CD4-positive, alpha-beta T cell (primary cell): Measurements from ENCODE around the gene USP6NL. TPM values are rescaled to one million over a fixed set of nuclear protein-coding genes. Genes with fewer than 3 reads are reported as not detected.
A peak's percentile ranks its signal among the peaks of the same experiment; 100 is the strongest.

Experiments used
- ATAC-seq: fragments of 200-7000 bp; cut with Tn5 transposase; one replicate; pipeline ENCODE4 v1.10.0; 2022; ENCODE audit warnings: mild to moderate bottlenecking; ENCODE audit not compliant: poor library complexity
- CTCF ChIA-PET: fragments of 350-600 bp; sonication (Branson Sonifier 250); formaldehyde crosslinking; loops from one replicate; lab custom pipeline; 2021; ENCODE audit warnings: antibody characterized with exemption, inconsistent platforms; lab: Charles Lee
- POLR2A ChIA-PET: fragments of 350-600 bp; sonication (Branson Sonifier 250); formaldehyde crosslinking; loops from one replicate; lab custom pipeline; 2021; ENCODE audit warnings: antibody characterized with exemption, inconsistent platforms; lab: Charles Lee
- DNase-seq, 14 experiments: peaks; one replicate each; pipeline ENCODE4 v3.0.0-alpha.2; 2013 to 2020; ENCODE audit warnings: mixed read lengths in 2 of 14
- H3K27ac ChIP-seq, 2 donors: one replicate each; pipeline versions ENCODE4 v1.5.1 to v1.7.0; 2013; ENCODE audit warnings: low read length in 2 of 2, low read depth in 1 of 2, mild to moderate bottlenecking in 1 of 2
- H3K27me3 ChIP-seq, 2 experiments: 1 replicate in 1 of 2; 2 replicates in 1 of 2; pipeline versions ENCODE4 v1.6.1 to v1.7.0; 2013; ENCODE audit warnings: low read length in 2 of 2, control low read depth in 1 of 2, mild to moderate bottlenecking in 1 of 2, moderate library complexity in 1 of 2; ENCODE audit not compliant: insufficient read depth in 2 of 2, control insufficient read depth in 1 of 2
- H3K36me3 ChIP-seq: one replicate; pipeline ENCODE4 v1.6.1; 2013; ENCODE audit warnings: low read length, control low read depth; ENCODE audit not compliant: insufficient read depth
- H3K4me1 ChIP-seq: one replicate; pipeline ENCODE4 v1.6.1; 2013; ENCODE audit warnings: low read length, control low read depth; ENCODE audit not compliant: insufficient read depth
- H3K4me3 ChIP-seq: one replicate; pipeline ENCODE4 v1.5.1; 2013; ENCODE audit warnings: mild to moderate bottlenecking, low read length, moderate library complexity
- H3K9me3 ChIP-seq, 2 experiments: 1 replicate in 1 of 2; 2 replicates in 1 of 2; pipeline versions ENCODE4 v1.6.1 to v1.7.0; 2013; ENCODE audit warnings: low read length in 2 of 2, mild to moderate bottlenecking in 2 of 2, control low read depth in 1 of 2, moderate library complexity in 1 of 2; ENCODE audit not compliant: control insufficient read depth in 1 of 2, insufficient read depth in 1 of 2
- H3K27ac Mint-ChIP-seq: one replicate; pipeline ENCODE4 v1.8.0; 2020; ENCODE audit warnings: mixed read lengths
- H3K27me3 Mint-ChIP-seq: one replicate; pipeline ENCODE4 v1.8.0; 2021; ENCODE audit warnings: mixed read lengths
- H3K36me3 Mint-ChIP-seq: one replicate; pipeline ENCODE4 v1.8.0; 2021; ENCODE audit warnings: low read depth, mixed read lengths
- H3K4me1 Mint-ChIP-seq: one replicate; pipeline ENCODE4 v1.8.0; 2021; ENCODE audit warnings: low read depth, mixed read lengths
- H3K4me3 Mint-ChIP-seq: one replicate; pipeline ENCODE4 v1.8.0; 2020; ENCODE audit warnings: mild to moderate bottlenecking, mixed read lengths
- H3K9me3 Mint-ChIP-seq: one replicate; pipeline ENCODE4 v1.8.0; 2020; ENCODE audit warnings: mixed read lengths
- CTCF ChIP-seq: fragments of 200-600 bp; IDR thresholded peaks from one replicate; pipeline ENCODE4 v1.8.0; 2022; ENCODE audit warnings: antibody characterized with exemption, mild to moderate bottlenecking
- intact Hi-C, 2 experiments: fragments of 100-400 bp; cut with DNase I in 1 of 2; cut with micrococcal nuclease in 1 of 2; formaldehyde crosslinking; loops; one replicate each; pipeline versions ENCODE4 v1.15.1 to v1.9.0; 2023 to 2025; cut with DNase I, micrococcal nuclease
- total RNA-seq, 174 experiments: library from RNA in 2 of 174; stranded (reverse) in 2 of 174; gene quantifications; one replicate each; pipeline ENCODE4 v1.2.3 and lab custom pipeline; 2021 to 2026

USP6NL gene
- total RNA-seq, 2 experiments from 2014 or later, result 5.2 to 5.6 TPM

DNA sequence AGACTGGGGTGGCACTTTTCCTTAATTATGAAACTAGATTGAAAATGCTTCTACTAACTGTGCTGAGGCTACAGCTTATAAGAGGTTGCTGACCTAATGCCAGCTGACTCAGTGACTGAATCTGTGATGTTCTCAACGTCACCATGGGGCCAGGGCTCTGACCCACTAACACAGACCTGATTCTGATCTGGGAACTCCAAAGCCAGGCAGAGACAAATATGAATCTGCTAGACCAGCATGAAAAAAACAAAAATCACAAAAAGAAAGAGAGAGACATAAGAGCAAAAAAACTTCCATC is 16.1 kb downstream of the USP6NL start:
- intact Hi-C loops, result no loop called here

GRCh38 chr10:11594589-11595394 is 16.7 kb downstream of the USP6NL start:
- intact Hi-C loops, result no loop called here
- CTCF ChIA-PET, result no interaction called here
- Mint-ChIP-seq H3K4me3 (no peak overlapping the region), H3K36me3 (no peaks in the 10 kb centered on the region), H3K9me3 (no peaks in the 10 kb centered on the region), H3K27ac (no peak overlapping the region), H3K4me1 (no peaks in the 10 kb centered on the region), H3K27me3 (no peaks in the 10 kb centered on the region)
- no peak overlapping the region for H3K4me3 ChIP-seq
- no peaks in the 10 kb centered on the region for H3K4me1 ChIP-seq
- no peaks in the 10 kb centered on the region for H3K27me3 ChIP-seq
- POLR2A ChIA-PET, result no interaction called here
- no peaks in the 10 kb centered on the region for H3K9me3 ChIP-seq
- no peak for TF ChIP-seq CTCF
- ATAC-seq (no peak), DNase-seq (no peak)
- no peaks in the 10 kb centered on the region for H3K36me3 ChIP-seq
- no peak overlapping the region for H3K27ac ChIP-seq

More for the DNA sequence above, 16.1 kb downstream of the USP6NL start:
- H3K9me3 ChIP-seq, result no peaks in the 10 kb centered on the region
- H3K4me1 ChIP-seq, result no peaks in the 10 kb centered on the region
- H3K27ac ChIP-seq, result no peak overlapping the region
- Mint-ChIP-seq H3K27me3 (no peaks in the 10 kb centered on the region), H3K27ac (no peak overlapping the region), H3K4me1 (no peaks in the 10 kb centered on the region), H3K9me3 (no peaks in the 10 kb centered on the region), H3K4me3 (no peak overlapping the region), H3K36me3 (no peaks in the 10 kb centered on the region)
- no peak for TF ChIP-seq CTCF
- no peak overlapping the region for H3K4me3 ChIP-seq
- DNase-seq (peak in 2 of 14 experiments; percentile 20 to 42), ATAC-seq (no peak)
- no peaks in the 10 kb centered on the region for H3K36me3 ChIP-seq
- CTCF ChIA-PET, result no interaction called here
- POLR2A ChIA-PET, result no interaction called here
- H3K27me3 ChIP-seq, result no peaks in the 10 kb centered on the region

DNA sequence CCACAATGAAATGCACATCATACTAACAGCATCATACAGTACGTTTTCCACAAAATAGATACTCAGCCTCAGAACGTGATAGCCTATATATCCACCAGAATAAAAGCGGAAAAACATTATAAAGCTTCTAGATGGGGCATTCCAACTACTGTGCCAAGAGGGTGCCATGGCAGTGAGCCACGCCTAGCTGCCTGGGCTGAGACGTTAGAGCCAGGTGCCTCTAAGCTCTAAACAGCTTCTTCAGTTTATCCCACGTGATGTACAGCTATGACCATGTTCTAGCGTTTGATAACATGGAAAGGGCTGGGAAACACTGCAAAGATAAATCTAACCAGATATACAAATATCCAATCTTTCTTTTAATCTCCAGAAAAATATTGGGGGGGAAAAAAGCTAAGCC is 17.8 kb downstream of the USP6NL start:
- Histone ChIP-seq H3K27ac (no peak overlapping the region), H3K9me3 (no peaks in the 10 kb centered on the region), H3K27me3 (no peaks in the 10 kb centered on the region), H3K4me3 (no peak overlapping the region), H3K4me1 (no peaks in the 10 kb centered on the region), H3K36me3 (no peaks in the 10 kb centered on the region)
- no peaks in the 10 kb centered on the region for H3K4me1 Mint-ChIP-seq
- ATAC-seq (no peak), DNase-seq (no peak)
- H3K9me3 Mint-ChIP-seq, result no peaks in the 10 kb centered on the region
- H3K4me3 Mint-ChIP-seq, result no peak overlapping the region
- ChIA-PET POLR2A (interaction anchor here (1.4 kb wide), 1 partner anchor 10 kb away, joined by 4 read pairs; no protein-coding TSS in a partner anchor), CTCF (interaction anchor here (0.5 kb wide), 1 partner anchor 85 kb away, joined by 3 read pairs; no protein-coding TSS in a partner anchor)
- intact Hi-C loops, result no loop called here
- no peaks in the 10 kb centered on the region for H3K27me3 Mint-ChIP-seq
- H3K36me3 Mint-ChIP-seq, result no peaks in the 10 kb centered on the region
- no peak for TF ChIP-seq CTCF
- H3K27ac Mint-ChIP-seq, result no peak overlapping the region
